Loucy (cell line): ENCODE measurements around the gene RPP14.
"Not testable (repeated sequence)": the region's sequence is repeated elsewhere in the genome, so short reads cannot be mapped to it uniquely, and the experiment has no call there.

Experiments
- H2AFZ ChIP-seq: fragments of 200-600 bp; sonication (generic); 2 replicates; pipeline ENCODE4 v1.6.0; 2016; ENCODE audit warnings: antibody characterized with exemption, mild to moderate bottlenecking, low read length, moderate library complexity
- H3F3A ChIP-seq: fragments of 200-600 bp; 2 replicates; pipeline ENCODE4 v1.6.0; 2016; ENCODE audit warnings: antibody characterized with exemption, low read depth, mild to moderate bottlenecking
- H3K27me3 ChIP-seq: fragments of 200-600 bp; sonication (generic); 2 replicates; pipeline ENCODE4 v1.6.1; 2014; ENCODE audit warnings: low read length, mild to moderate bottlenecking; ENCODE audit not compliant: insufficient read depth, poor library complexity, severe bottlenecking
- H3K36me3 ChIP-seq: fragments of 200-600 bp; sonication (generic); 2 replicates; pipeline ENCODE4 v1.6.1; 2016; ENCODE audit warnings: low read length; ENCODE audit not compliant: insufficient read depth
- H3K4me1 ChIP-seq: fragments of 200-600 bp; sonication (generic); 2 replicates; pipeline ENCODE4 v1.5.1; 2014; ENCODE audit warnings: low read length, mild to moderate bottlenecking; ENCODE audit not compliant: insufficient read depth, poor library complexity, severe bottlenecking
- H3K4me2 ChIP-seq: fragments of 200-600 bp; sonication (generic); 2 replicates; pipeline ENCODE4 v1.6.0; 2014; ENCODE audit warnings: antibody characterized with exemption, low read length, low read depth, mild to moderate bottlenecking; ENCODE audit not compliant: poor library complexity, severe bottlenecking
- H3K4me3 ChIP-seq: fragments of 200-600 bp; sonication (generic); 2 replicates; pipeline ENCODE4 v1.5.1; 2014; ENCODE audit warnings: low read length, mild to moderate bottlenecking, mixed read lengths; ENCODE audit not compliant: poor library complexity, severe bottlenecking
- H3K79me2 ChIP-seq: fragments of 200-600 bp; sonication (generic); 2 replicates; pipeline ENCODE4 v1.6.1; 2014; ENCODE audit warnings: low read length; ENCODE audit not compliant: insufficient read depth
- H3K9ac ChIP-seq: fragments of 200-600 bp; sonication (generic); 2 replicates; pipeline ENCODE4 v1.6.0; 2014; ENCODE audit warnings: mild to moderate bottlenecking, low read depth, low read length, moderate library complexity; ENCODE audit not compliant: poor library complexity, severe bottlenecking
- H3K9me2 ChIP-seq: fragments of 200-600 bp; sonication (generic); replicated peaks from 2 replicates; pipeline ENCODE4 v1.6.1; 2016; ENCODE audit warnings: low read depth, low read length, mixed read lengths
- H3K9me3 ChIP-seq: fragments of 200-600 bp; sonication (generic); 2 replicates; pipeline ENCODE4 v1.6.1; 2014; ENCODE audit warnings: mild to moderate bottlenecking, antibody characterized with exemption, low read length, low read depth; ENCODE audit not compliant: insufficient read depth
- H4K20me1 ChIP-seq: fragments of 200-600 bp; sonication (generic); 2 replicates; pipeline ENCODE4 v1.6.0; 2014; ENCODE audit warnings: antibody characterized with exemption, low read length, mild to moderate bottlenecking; ENCODE audit not compliant: insufficient read depth, poor library complexity, severe bottlenecking
- CTCF ChIP-seq: fragments of 200-600 bp; sonication (generic); conservative IDR thresholded peaks from 2 replicates; pipeline ENCODE4 v1.5.1; 2014; ENCODE audit warnings: mild to moderate bottlenecking, antibody characterized with exemption, low read length
- EZH2phosphoT487 ChIP-seq: fragments of 200-600 bp; IDR thresholded peaks from 2 replicates; pipeline ENCODE4 v1.6.1; 2018; ENCODE audit warnings: antibody characterized with exemption, mild to moderate bottlenecking, moderate library complexity, borderline replicate concordance

RPP14 gene

GRCh38 chr3:58335652-58335947 lies 29.6 kb downstream of the RPP14 start:
- H3K4me3 ChIP-seq: peak overlapping the region; percentile 79
- H3F3A ChIP-seq: 0 out of 2 replicates have a peak, but pooled peaks cover 4% of the 10 kb centered on the region
- H3K4me2 ChIP-seq: peak overlapping the region; percentile 98

GRCh38 chr3:58336135-58336882 lies 30.3 kb downstream of the RPP14 start:
- TF ChIP-seq CTCF (no peak), EZH2phosphoT487 (no peak)
- Histone ChIP-seq H3K79me2 (peaks cover 82% of the 10 kb centered on the region), H3K36me3 (no peaks in the 10 kb centered on the region), H3K4me1 (peaks cover 45% of the 10 kb centered on the region), H3K27me3 (no peaks in the 10 kb centered on the region), H3K9ac (peak overlapping the region; percentile 42), H3K9me2 (no peaks in the 10 kb centered on the region), H4K20me1 (peaks cover 6% of the 10 kb centered on the region), H3K4me3 (peak overlapping the region; percentile 79), H2AFZ (no peak overlapping the region), H3F3A (0 out of 2 replicates have a peak, but pooled peaks cover 4% of the 10 kb centered on the region), H3K4me2 (peak overlapping the region; percentile 98), H3K9me3 (no peaks in the 10 kb centered on the region)

More at GRCh38 chr3:58335652-58335947, 29.6 kb downstream of the RPP14 start:
- Histone ChIP-seq H3K9me3 (no peaks in the 10 kb centered on the region), H3K9me2 (no peaks in the 10 kb centered on the region), H4K20me1 (peaks cover 6% of the 10 kb centered on the region), H2AFZ (peak overlapping the region; percentile 11; the same call in 1 of the 2 replicates), H3K36me3 (no peaks in the 10 kb centered on the region), H3K4me1 (peaks cover 40% of the 10 kb centered on the region), H3K27me3 (no peaks in the 10 kb centered on the region), H3K79me2 (peaks cover 76% of the 10 kb centered on the region), H3K9ac (peak overlapping the region; percentile 82)
- TF ChIP-seq CTCF: no peak
- no peak for TF ChIP-seq EZH2phosphoT487

GRCh38 chr3:58337190-58337589 lies 31.1 kb downstream of the RPP14 start:
- peaks cover 47% of the 10 kb centered on the region for H3K4me1 ChIP-seq
- peak overlapping the region; percentile 98 for H3K4me2 ChIP-seq
- H4K20me1 ChIP-seq: peaks cover 6% of the 10 kb centered on the region
- no peak overlapping the region for H2AFZ ChIP-seq
- no peaks in the 10 kb centered on the region for H3K36me3 ChIP-seq
- H3K9ac ChIP-seq: no peak overlapping the region
- peak overlapping the region; percentile 79 for H3K4me3 ChIP-seq
- no peaks in the 10 kb centered on the region for H3K27me3 ChIP-seq
- H3F3A ChIP-seq: 0 out of 2 replicates have a peak, but pooled peaks cover 4% of the 10 kb centered on the region
- TF ChIP-seq CTCF: no peak
- TF ChIP-seq EZH2phosphoT487: no peak
- peaks cover 85% of the 10 kb centered on the region for H3K79me2 ChIP-seq
- H3K9me3 ChIP-seq: no peaks in the 10 kb centered on the region
- no peaks in the 10 kb centered on the region for H3K9me2 ChIP-seq

- H3K4me3 ChIP-seq, H3K9me3 ChIP-seq, H3K9me2 ChIP-seq, H3K36me3 ChIP-seq, H3F3A ChIP-seq, H3K4me2 ChIP-seq, H3K9ac ChIP-seq, H4K20me1 ChIP-seq, H3K27me3 ChIP-seq, H2AFZ ChIP-seq: not testable (repeated sequence)
- H3K79me2 ChIP-seq: peaks cover 87% of the 10 kb centered on the region
- peaks cover 46% of the 10 kb centered on the region for H3K4me1 ChIP-seq
These were observed 33.1 kb downstream of the RPP14 start for GRCh38 chr3:58339146-58339545.
